ENCODE data around the gene ANKRD33B. TPM values are rescaled to one million over a fixed set of nuclear protein-coding genes. Genes with fewer than 3 reads are reported as not detected.
"Not testable (repeated sequence)": the region's sequence is repeated elsewhere in the genome, so short reads cannot be mapped to it uniquely, and the experiment has no call there.

ANKRD33B gene
- total RNA-seq, 1 donor from 2014 or later = 6.1 TPM

DNA sequence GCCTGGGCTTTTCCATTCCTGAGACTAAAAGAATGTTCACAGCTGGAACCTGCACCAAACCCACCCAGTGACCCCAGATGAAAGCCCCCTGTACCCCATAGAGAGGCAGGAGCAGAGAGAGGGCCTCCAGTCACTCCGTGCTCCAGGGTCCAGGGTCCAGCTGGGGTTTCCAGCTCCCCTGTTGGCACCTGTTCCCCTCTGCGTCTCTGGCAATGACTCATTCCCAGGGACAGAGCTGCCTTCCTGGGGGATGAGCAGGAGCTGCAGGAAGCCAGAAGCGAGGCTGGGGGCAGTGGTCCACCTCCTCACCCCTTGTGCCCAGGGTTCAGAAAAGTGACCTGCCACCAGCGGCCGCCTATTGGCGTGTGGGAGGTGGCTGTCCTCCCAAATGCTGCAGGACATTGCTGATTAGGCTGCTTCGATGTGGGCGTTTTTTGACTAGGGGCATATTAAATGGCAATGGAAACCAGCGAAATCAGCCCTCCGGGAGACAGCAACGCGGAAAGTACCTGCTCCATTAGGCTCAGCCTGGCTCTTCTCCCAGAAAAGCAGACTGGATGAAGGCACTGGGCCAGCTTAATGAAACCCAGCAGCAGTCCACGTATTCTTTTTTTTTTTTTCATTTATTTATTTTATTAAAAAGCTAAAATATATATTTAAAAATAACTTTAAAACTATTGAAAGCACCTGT is 99.8 kb downstream of the ANKRD33B start:
- DNase-seq = no peak
- no peak for ATAC-seq
- TF ChIP-seq, protein P1, sequence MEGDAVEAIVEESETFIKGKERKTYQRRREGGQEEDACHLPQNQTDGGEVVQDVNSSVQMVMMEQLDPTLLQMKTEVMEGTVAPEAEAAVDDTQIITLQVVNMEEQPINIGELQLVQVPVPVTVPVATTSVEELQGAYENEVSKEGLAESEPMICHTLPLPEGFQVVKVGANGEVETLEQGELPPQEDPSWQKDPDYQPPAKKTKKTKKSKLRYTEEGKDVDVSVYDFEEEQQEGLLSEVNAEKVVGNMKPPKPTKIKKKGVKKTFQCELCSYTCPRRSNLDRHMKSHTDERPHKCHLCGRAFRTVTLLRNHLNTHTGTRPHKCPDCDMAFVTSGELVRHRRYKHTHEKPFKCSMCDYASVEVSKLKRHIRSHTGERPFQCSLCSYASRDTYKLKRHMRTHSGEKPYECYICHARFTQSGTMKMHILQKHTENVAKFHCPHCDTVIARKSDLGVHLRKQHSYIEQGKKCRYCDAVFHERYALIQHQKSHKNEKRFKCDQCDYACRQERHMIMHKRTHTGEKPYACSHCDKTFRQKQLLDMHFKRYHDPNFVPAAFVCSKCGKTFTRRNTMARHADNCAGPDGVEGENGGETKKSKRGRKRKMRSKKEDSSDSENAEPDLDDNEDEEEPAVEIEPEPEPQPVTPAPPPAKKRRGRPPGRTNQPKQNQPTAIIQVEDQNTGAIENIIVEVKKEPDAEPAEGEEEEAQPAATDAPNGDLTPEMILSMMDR (IDR thresholded peaks at IDR 0.05) = no peak

DNA sequence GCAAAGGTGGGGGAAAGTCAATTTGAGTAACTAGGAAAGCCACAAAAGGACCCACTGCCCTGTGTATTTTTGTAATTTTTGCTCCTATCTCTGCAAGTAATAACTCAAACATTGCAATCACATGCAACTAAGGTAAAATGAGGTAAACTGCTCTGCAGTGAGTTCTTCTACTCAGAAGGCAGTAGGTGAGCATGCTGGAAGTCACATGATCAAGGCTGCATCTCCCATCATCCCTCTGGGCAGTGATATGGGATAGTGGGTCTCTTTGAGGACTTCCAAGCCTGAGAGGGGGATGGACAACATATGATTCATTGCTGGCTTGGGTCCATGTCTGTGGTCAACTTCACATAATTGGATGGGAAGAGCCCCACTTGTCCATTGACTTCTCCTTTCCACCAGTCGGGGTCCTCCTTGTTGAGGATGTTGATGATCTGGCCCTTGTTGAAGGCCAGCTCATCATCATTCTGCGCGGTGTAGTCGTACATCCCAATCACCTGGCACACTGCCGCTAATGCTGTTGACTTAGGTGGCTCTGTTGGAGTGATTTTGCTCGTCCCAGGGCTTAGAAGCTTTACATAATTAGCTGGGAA is 100.4 kb downstream of the ANKRD33B start:
- H3K9me3 ChIP-seq; H3K4me1 ChIP-seq; H3K4me3 ChIP-seq; DNase-seq; intact Hi-C loops (cut with DNase I); ATAC-seq; H3K36me3 ChIP-seq; H3K27ac ChIP-seq; H3K27me3 ChIP-seq: not testable (repeated sequence)

More for the DNA sequence above, 99.8 kb downstream of the ANKRD33B start:
- H3K4me1 ChIP-seq = no peaks in the 10 kb centered on the region
- no peaks in the 10 kb centered on the region for H3K9me3 ChIP-seq
- no peak overlapping the region for H3K4me3 ChIP-seq
- no peaks in the 10 kb centered on the region for H3K27me3 ChIP-seq
- intact Hi-C loops (cut with DNase I) = no loop called here
- H3K27ac ChIP-seq = no peak overlapping the region
- no peaks in the 10 kb centered on the region for H3K36me3 ChIP-seq

DNA sequence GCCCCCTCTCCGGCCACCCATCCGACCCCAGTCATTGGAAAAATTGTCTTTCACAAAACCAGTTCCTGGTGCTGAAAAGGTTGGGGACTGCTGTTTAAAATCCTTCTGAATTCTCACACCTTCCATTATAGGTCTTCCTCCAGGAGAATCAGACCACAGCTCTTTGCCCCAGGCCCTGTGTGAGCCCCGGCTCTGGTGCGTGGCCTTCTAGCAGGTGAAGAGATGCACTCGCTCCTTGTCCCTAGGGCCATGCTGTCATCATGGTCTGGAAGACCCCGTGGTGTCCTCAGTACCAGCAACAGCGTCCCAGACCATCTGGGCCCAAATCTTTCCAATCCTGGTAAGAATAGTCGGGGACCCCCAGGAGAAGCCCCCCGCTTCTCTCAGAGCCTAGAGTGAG is 101.9 kb downstream of the ANKRD33B start:
- no peak overlapping the region for H3K27ac ChIP-seq
- H3K4me3 ChIP-seq = no peak overlapping the region
- H3K9me3 ChIP-seq = no peaks in the 10 kb centered on the region
- no peaks in the 10 kb centered on the region for H3K36me3 ChIP-seq
- no peak for DNase-seq
- ATAC-seq = no peak
- TF ChIP-seq, protein P1 (IDR thresholded peaks at IDR 0.05) = no peak
- no peaks in the 10 kb centered on the region for H3K4me1 ChIP-seq
- intact Hi-C loops (cut with DNase I) = no loop called here
- no peaks in the 10 kb centered on the region for H3K27me3 ChIP-seq

DNA sequence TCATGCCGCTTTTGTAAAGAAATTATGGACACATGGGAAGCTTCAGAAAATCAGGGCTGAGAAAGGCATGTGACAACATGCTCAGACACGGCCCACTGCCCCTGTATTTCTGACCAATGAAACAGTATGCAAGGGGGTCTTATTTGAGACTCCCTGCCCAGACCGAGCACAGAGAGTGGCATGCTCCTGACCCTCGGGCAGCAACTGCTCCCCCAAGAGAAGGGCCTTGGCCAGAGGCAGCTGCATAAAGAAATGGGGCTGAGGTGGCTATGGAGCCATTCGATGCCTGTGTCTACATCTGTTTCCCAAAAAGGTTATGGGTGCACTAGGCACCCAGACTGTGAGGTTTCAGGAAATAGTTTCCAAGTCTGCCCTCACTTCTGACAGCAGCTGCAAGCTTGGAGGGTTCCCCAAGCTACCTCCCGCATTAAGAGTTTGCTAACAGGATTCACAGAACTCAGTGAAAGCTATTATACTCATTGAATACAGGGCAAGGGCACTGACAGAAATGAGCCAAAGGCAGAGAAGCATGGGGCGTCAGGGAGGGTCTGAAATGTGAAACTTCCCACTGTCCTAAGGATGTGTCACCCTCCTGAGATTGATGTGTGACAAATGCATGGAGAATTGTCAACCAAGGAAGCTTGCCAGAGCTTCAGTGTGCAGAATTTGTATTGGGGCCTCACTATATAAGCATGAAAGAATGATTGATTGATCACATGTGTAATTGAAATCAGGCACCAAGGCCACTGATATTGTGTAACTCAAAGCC is 102.8 kb downstream of the ANKRD33B start:
- intact Hi-C loops (cut with DNase I) = no loop called here
- Histone ChIP-seq H3K9me3 (no peaks in the 10 kb centered on the region), H3K4me3 (no peak overlapping the region), H3K27me3 (no peaks in the 10 kb centered on the region), H3K36me3 (no peaks in the 10 kb centered on the region), H3K27ac (no peak overlapping the region), H3K4me1 (no peaks in the 10 kb centered on the region)
- no peak for ATAC-seq
- TF ChIP-seq, protein P1 (IDR thresholded peaks at IDR 0.05) = no peak
- no peak for DNase-seq

DNA sequence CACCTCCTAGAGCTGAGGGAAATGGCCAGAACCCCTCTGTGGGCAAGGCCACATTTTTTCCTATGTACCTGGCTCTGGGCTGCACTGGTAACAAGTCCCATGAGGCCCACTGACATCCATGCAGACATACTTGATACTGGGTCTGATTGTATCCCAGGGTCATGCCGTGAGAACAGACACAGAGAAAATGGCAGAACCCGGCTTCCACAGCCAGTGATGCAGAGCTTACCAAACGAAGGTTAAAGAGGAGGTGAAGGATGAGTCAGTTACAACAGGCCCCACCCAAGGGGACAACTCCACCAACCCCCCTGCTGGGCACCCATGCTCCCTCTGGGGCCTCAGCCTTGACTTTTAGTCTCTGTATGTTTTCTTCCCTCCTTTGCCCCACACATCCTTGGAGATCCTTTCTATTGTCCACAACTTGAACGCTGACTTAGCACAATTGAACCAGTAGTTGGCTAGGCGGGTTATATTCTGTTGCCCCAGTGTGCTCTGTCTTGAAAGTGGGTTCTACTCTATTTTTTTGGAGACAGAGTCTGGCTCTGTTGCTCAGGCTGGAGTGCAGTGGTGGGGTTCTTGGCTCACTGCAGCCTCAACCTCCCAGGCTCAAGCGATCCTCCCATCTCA is 103.7 kb downstream of the ANKRD33B start:
- intact Hi-C loops (cut with DNase I) = no loop called here
- no peak for DNase-seq
- no peak overlapping the region for H3K4me3 ChIP-seq
- no peak overlapping the region for H3K27ac ChIP-seq
- ATAC-seq = no peak
- TF ChIP-seq, protein P1 (IDR thresholded peaks at IDR 0.05) = no peak
- H3K27me3 ChIP-seq = no peaks in the 10 kb centered on the region
- no peaks in the 10 kb centered on the region for H3K9me3 ChIP-seq
- H3K36me3 ChIP-seq = no peaks in the 10 kb centered on the region
- no peaks in the 10 kb centered on the region for H3K4me1 ChIP-seq

DNA sequence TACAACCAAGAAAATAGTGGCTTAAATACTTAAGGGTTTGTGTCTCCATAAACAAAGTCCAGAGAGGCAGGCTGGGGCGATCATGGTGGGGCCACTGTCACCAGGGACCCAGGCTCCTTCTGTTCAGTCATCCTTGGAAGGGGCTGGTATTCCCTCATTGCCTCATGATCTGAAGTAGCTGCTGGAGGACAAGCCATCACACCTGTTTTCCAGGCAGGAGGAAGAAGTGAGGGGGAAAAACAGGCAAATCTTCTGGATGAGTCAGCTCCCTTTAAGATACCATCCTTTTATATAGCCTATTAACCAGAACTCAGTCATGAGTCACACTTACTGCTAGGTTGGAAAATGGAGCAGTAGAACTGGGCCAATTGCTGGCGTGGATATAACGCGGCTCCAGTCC is 104.8 kb downstream of the ANKRD33B start:
- no peaks in the 10 kb centered on the region for H3K36me3 ChIP-seq
- H3K27ac ChIP-seq = no peak overlapping the region
- DNase-seq (no peak), ATAC-seq (no peak)
- no peaks in the 10 kb centered on the region for H3K27me3 ChIP-seq
- no peaks in the 10 kb centered on the region for H3K4me1 ChIP-seq
- no peaks in the 10 kb centered on the region for H3K9me3 ChIP-seq
- no peak overlapping the region for H3K4me3 ChIP-seq
- TF ChIP-seq, protein P1 (IDR thresholded peaks at IDR 0.05) = no peak
- intact Hi-C loops (cut with DNase I) = no loop called here
